ENCODE results near the gene KRT7. TPM values are rescaled to one million over a fixed set of nuclear protein-coding genes. Genes with fewer than 3 reads are reported as not detected.

Gene KRT7
- total RNA-seq, 1 donor from 2014 or later, result 1,355 TPM

DNA sequence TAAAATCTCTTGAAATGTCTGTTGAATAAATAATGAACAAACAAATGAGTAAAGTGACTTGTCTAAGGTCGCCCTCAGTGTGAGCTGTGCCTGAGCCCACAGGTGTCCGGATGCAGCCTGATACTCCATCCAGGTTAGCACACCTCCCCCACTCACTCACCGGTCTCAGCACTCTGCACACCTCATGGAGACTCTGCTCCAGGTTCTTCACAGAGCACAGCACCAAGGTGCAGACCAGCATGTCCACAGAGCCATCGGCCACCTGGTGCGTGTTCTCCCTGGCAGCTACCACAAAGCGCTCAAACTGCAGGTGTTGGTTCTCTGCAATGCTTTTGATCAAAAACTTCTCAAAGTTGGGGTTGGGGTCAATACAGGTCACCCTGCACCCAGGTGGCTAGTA is 4.1 kb upstream of the KRT7 start:
- Histone ChIP-seq H3K4me3 (ENCODE audit: low read depth, low read length) (no peak overlapping the region), H3K27me3 (ENCODE audit: control insufficient read depth, insufficient read depth, low read length) (peaks cover 15% of the 10 kb centered on the region), H3K36me3 (ENCODE audit: control insufficient read depth, insufficient read depth, low read length) (no peaks in the 10 kb centered on the region)
- DNase-seq (ENCODE audit: low read depth), result no peak
- TF ChIP-seq, protein P1, sequence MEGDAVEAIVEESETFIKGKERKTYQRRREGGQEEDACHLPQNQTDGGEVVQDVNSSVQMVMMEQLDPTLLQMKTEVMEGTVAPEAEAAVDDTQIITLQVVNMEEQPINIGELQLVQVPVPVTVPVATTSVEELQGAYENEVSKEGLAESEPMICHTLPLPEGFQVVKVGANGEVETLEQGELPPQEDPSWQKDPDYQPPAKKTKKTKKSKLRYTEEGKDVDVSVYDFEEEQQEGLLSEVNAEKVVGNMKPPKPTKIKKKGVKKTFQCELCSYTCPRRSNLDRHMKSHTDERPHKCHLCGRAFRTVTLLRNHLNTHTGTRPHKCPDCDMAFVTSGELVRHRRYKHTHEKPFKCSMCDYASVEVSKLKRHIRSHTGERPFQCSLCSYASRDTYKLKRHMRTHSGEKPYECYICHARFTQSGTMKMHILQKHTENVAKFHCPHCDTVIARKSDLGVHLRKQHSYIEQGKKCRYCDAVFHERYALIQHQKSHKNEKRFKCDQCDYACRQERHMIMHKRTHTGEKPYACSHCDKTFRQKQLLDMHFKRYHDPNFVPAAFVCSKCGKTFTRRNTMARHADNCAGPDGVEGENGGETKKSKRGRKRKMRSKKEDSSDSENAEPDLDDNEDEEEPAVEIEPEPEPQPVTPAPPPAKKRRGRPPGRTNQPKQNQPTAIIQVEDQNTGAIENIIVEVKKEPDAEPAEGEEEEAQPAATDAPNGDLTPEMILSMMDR (IDR thresholded peaks at IDR 0.05; ENCODE audit: insufficient read depth, low read length, poor library complexity, severe bottlenecking), result no peak

DNA sequence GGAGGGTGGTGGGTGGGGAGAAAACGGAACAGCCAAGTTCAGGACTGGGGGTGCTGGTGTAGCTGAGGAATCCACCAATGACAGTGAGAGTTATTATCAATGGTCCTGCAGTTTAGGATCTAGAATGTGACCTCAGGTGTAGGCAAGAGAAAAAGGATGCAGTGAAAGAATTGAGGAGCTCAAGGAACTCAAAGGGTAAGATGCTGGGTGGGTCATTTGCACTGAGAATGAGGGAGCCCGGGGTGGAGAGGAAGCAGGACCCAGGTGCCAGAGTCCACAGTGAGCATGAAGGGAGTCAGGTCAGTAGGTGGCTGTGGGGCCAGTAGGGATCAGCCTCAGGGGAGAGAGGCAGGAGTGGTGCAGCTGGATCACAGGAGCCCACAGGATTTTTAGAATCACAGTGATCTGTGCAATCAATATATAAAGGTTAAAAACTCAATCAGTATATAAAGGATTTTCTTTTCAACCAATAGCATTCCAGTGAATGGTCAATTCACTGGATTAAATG is 3.2 kb upstream of the KRT7 start:
- Histone ChIP-seq H3K27me3 (ENCODE audit: control insufficient read depth, insufficient read depth, low read length) (peaks cover 15% of the 10 kb centered on the region), H3K36me3 (ENCODE audit: control insufficient read depth, insufficient read depth, low read length) (no peaks in the 10 kb centered on the region), H3K4me3 (ENCODE audit: low read depth, low read length) (no peak overlapping the region)
- TF ChIP-seq, protein P1 (IDR thresholded peaks at IDR 0.05; ENCODE audit: insufficient read depth, low read length, poor library complexity, severe bottlenecking), result no peak
- DNase-seq (ENCODE audit: low read depth), result no peak

DNA sequence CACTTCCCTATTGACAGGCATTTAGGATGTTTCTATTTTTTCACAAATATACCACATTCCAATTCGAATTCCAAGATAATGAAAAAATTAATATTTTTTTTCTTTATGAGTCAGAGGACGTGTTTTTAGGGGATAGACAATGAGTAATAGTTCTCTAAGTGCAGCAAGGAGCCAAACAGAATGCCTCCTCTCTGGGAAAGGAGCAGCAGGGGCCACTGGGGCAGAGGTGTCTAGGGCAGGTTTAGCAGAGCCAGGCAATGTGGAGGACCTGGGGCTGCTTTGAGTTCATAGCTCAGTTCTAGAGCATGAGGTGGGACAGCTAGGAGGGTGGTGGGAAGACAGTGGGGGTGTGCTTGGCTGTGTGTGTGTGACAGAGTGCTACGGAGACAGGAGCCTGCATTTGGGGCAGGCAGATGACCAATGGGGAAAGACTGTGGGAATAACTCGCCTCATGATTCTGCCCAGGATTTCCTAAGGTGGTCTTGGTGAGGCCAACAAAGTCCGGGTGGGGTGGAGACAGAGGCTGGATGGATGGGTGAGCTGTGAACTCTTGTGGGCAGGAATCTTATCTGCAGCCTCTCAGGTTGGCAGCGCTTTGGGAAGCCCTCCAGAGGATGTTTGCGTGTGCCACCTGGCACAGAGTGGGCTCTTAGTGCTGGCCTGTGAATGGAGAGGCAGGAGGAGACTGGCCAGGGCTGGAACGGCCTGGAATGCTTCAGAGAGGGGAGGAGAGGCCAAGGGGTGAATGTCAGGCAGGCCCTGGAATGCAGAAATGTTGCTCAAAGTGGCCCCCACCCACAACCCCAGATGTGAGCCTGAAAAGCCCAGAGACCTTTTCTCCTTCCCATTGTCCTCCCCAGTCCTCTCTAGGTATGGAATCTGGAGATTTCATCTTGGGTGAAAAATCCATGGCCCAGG is 2.4 kb upstream of the KRT7 start:
- no peaks in the 10 kb centered on the region for H3K36me3 ChIP-seq (ENCODE audit: control insufficient read depth, insufficient read depth, low read length)
- H3K4me3 ChIP-seq (ENCODE audit: low read depth, low read length), result no peak overlapping the region
- TF ChIP-seq, protein P1 (IDR thresholded peaks at IDR 0.05; ENCODE audit: insufficient read depth, low read length, poor library complexity, severe bottlenecking), result no peak
- no peak for DNase-seq (ENCODE audit: low read depth)
- peaks cover 15% of the 10 kb centered on the region for H3K27me3 ChIP-seq (ENCODE audit: control insufficient read depth, insufficient read depth, low read length)

DNA sequence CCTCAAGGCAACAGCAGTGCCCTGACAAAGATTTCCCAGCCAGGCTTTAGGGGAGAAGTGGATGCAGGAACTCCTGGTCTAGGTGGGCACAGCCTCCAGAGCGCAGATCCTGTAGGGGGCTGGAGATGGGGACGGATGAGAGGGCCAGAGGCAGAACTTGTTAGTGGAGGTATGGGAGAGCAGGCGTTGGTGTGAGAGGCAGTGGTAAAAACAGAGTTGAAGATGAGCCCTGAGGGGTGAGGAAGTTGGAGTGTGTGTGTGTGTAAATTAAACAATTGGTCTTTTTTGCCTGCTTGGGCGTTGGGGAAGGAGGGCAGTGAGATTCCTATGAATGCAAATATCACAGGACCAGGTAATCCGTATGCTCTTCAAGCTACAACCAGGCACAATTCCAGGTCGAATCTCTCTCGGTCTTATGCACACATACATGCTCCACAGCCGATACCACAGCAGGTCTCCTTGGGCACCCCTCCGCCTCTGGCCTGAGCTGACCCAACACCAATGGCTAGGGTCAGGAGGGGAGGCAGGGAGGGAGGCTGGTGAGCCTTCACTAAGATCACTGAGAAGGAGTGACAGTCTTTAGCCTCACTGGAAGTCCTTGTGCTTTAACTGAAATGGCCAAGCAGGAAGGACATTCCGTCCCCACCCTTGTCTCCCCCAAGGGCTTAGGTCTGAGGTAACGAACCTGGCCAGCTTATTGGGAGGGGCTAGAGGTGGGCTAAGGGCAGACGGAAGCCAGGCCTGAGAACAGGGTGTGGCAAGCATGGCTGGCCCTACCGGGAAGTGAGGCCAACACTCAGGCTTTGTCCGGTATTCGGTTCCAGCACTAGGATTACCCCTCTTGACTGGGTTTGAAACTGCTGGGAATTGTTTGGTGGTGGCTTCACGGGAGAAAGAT is 1.5 kb upstream of the KRT7 start:
- Histone ChIP-seq H3K27me3 (ENCODE audit: control insufficient read depth, insufficient read depth, low read length) (peaks cover 15% of the 10 kb centered on the region), H3K36me3 (ENCODE audit: control insufficient read depth, insufficient read depth, low read length) (no peaks in the 10 kb centered on the region), H3K4me3 (ENCODE audit: low read depth, low read length) (no peak overlapping the region)
- DNase-seq (ENCODE audit: low read depth), result no peak
- TF ChIP-seq, protein P1 (IDR thresholded peaks at IDR 0.05; ENCODE audit: insufficient read depth, low read length, poor library complexity, severe bottlenecking), result no peak

DNA sequence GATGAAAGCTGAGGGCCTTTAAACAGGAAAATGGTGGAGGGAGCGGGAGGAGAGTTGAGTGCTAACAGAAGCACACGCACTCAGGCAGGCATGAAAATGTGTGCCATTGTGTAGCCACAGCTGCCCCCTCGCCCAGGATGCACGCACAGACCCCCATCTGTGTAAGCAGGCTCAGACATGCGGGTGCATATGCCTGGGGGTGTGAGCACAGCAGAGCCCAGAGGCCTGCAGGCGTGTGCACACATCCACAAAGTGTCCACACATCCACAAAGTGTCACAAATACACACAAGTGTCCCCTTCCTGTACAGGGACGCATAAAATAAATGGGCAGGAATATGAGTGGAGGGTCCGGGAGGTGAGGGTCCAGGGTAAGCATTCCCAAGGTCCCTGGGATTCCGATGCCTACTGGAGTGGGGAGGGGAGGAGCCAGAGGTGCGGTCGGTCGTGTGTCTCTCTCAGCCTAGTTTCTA is 805 bp upstream of the KRT7 start:
- Histone ChIP-seq H3K4me3 (ENCODE audit: low read depth, low read length) (no peak overlapping the region), H3K27me3 (ENCODE audit: control insufficient read depth, insufficient read depth, low read length) (peaks cover 15% of the 10 kb centered on the region)

More for the DNA sequence above, 805 bp upstream of the KRT7 start:
- H3K36me3 ChIP-seq (ENCODE audit: control insufficient read depth, insufficient read depth, low read length), result no peaks in the 10 kb centered on the region
- no peak for DNase-seq (ENCODE audit: low read depth)
- TF ChIP-seq, protein P1 (IDR thresholded peaks at IDR 0.05; ENCODE audit: insufficient read depth, low read length, poor library complexity, severe bottlenecking), result no peak

All from kidney epithelial cell (primary cell).